GM21619 (cell line): ENCODE data around the gene LENEP.

Experiments used
- ATAC-seq: cut with Tn5 transposase; IDR thresholded peaks from one replicate; pipeline ENCODE4 v1.9.1; 2021; ENCODE audit not compliant: unreplicated experiment

The LENEP gene

DNA sequence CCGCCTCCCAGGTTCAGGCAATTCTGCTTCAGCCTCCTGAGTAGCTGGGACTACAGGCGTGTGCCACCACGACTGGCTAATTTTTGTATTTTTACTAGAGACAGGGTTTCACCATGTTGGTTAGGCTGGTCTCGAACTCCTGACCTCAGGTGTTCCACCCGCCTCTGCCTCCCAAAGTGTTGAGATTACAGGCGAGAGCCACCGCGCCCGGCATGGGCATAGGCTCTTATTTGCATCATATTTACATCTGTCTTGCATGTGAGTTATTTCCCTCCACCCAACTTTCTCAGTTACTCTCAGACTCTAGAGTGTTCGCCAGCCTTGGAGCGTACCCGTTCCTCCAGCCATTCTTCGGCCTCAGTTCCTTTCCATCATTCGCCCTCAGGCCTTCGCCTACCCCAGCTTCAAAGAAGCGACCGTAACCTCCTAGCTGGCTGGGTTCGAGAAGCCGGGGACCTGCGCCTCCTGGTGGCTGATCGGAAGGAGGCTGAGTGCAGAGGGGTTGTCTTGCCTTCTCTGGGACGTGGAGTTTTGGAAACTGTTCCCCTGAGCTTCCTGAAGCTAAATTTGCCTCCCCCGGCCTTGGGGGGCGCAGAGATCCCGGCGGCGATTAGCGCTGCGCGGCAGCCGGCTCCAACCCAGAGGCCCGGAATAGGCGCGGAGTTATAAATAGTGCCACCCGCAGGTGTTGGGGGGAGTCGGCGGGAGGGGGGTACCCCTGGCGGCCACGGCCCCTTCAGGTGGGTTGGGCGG is 5.6 kb downstream of the LENEP start:
- ATAC-seq: no peak

DNA sequence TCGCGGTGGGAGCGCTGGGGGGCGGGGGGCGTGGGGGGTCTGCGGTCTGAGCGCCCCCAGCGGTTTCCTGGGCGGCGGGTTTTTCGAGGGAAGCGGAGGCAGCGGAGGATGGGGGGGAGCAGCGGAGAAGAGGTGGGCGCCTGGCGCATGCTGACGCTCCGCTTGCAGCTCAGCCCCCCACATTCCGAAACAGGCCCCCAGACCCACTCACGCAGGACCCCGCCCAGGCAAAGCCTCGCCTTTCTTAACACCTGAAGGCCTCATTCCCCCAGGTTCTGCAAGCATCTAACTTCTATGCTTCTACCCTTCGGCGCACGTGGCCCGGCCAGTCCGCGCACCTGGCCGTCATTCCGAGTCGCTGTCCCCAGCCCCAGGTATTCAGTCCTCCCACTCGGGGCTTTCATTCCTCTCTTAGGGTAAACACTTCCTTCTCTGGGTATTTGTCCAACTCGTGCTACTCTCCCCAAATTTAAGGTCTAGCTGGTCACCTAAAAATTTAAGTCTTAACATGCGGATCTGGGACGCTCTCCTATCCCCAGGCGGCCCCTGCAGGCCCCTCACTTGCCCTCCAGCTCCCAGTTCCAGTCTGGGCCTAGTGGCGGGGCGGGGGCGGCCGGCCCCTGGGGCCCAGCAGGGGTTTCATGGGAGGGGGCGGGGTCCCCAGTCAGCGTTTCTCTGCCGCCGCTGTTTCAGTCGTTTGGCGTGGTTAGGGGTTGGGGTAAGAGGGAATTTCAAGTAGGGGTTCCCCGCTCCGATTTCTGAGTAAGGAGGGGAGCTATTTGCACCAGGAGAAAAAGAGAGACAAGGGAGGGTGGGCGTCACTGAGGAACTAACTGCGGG is 6.4 kb downstream of the LENEP start:
- ATAC-seq: no peak

DNA sequence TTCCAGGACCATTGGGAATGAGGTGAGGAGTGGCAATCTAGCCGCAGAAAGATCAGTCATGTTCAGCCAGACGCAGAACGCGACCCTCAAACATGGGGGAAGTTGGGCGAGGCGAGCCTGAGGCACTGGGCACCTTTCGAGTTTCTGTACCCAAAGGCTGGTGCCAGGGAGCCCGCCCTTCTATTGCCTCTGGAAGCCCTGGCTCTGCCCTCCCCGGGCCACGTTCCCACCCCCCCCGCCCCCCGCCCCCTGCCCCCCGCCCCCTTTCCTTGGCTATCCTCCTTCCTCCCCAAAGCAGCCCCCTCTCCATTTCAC is 7.0 kb downstream of the LENEP start:
- ATAC-seq: no peak

DNA sequence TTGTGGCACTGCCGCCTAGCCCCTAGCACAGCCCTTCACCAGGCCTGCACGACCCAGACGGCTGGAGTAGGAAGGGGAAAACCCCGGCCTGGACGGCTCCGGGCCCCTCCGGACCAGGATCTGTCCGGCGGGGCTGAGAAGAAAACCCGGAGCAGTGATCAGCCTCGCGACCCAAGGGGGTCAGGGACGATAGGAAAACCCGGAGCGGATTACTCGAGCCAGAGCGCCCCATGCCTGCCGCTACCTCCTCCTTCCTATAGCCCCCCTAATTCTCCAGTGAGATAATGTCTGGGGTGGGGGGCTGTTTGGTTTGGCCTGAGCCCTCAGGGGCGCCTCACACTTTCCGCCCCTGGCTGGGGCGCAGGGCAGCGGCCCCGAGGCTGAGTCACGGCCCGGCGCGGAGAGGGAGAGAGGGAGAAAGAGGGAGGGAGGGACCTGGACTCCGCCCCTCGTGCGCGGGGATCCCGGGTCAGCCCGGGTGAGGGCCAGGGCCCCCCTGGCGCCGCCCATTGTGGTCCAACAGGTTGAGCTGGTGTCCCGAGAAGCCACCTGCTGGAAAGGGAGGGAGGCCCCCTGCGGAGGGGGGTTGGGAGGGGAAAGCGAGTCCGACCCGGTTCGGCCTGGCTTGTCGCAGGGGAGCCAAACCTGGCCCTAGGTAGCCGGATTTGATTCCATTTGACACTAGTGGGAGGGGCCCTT is 7.5 kb downstream of the LENEP start:
- peak; percentile 36 for ATAC-seq

DNA sequence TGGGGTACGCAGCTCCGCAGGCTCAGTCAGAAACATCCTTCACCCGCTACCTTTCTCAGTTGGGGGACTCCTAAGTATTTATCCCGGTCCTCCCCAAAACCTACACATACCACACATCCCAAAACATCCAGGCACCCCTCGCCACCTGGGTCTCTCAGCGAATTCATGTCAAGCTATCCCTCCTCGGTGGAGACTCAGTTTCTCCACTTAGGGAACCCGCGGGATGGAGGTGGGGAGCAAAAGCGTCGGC is 8.0 kb downstream of the LENEP start:
- ATAC-seq: no peak

DNA sequence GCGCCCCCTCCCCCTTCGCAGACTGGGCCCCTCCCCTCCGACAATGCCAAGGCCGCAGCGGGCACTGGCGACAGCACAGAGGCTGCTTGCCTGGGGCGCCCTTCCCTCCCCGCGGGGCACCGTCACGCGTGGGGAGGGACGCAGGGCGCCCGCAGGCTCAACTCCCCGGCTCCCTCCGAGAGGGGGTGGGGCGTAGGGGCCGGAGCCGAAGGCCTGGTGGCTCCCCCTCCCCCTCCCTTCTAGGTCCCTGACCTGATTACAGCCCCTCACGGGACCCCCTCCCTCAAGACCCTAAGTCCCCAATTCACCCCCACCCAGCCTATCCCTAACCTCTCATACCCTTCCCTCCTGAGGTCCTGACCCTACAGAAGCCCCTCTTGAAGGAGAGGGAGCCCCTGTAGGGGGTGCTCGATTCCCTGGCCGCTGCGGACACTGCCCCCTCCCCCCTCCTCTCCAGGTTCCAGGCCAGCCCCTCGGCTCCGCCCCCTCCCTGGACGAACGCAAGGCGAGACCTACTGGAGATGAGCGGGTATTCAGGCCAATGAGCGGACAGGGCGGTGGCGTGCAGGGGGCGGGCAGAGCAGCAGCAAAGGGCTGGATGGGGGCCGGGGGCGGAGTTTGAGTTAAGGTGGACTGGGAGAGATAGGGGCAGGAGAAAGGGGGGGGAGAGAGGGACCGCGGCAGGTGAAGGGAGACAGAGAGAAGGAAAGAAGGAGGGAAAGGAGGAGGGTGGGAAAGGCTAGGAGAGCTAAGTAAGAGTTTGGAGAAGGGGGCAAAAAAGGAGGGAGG is 8.5 kb downstream of the LENEP start:
- ATAC-seq: peak; percentile 44

DNA sequence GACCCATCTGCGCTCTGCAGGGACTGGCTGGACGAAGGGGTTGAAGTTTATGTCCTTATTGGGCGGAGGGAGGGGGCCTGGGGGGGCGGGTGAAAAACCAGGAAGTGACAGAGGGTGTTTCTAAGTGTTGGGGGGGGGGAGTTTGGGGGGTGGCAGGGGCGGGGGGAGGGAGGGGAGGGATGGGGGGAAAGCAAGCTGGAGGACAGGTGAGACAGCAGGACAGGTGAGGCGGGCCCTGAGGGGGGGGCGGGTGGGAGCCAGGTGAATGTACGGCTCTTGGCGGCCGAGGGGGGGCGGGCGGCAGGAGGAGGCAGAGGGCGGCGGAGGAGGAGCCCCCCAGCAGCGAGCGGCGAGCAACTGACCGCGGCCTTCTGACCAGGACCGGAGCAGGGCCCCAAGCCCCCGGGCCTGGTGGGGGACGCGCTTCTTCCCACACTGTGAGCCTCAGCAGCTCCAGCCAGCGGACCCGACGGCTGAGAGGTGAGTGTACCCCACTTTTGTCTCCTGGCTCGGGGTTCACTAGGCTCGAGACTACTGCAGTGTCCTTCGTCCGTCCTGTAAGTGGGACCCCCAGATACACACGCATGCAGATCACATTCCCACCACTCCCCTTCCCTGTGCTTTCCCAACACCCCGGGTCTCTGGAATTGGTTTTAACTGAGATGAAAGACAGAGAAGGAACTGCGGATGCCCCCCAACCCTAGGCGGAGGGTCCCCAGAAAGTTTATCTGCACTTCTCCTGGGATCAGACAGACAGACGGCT is 9.3 kb downstream of the LENEP start, which contains the start of gene ZBTB7B:
Gene ZBTB7B, plus strand, starts transcription at position 339 of the 763 bp plus-strand sequence. CDS start 11,859 bp downstream, outside the sequence.
- no peak for ATAC-seq

DNA sequence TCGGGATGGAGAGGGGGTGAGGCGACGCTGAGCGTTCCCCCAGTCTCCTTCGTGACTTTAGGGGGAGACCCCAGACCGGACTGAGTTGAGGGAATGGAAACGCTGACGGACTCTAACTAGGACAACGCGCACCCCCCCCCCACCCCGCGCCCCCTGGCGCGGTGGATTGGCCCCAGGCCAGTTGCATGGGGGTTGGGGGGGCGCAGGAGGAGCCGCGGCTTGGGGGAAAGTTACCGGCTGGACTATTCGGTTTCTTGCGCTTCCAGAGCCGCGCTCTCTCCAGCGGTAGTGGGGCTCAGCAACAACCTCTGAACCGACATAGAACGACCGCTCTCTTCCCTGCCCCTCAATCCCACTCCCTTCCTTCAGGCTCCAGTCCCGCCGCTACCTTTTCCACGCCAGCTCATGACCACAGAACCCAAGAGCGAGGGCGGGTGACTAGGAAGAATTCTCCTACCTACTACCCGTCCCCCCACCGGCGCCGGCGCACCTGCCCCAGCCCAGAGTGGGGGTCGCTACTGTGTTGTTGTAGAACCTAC is 9.9 kb downstream of the LENEP start:
- ATAC-seq: no peak

DNA sequence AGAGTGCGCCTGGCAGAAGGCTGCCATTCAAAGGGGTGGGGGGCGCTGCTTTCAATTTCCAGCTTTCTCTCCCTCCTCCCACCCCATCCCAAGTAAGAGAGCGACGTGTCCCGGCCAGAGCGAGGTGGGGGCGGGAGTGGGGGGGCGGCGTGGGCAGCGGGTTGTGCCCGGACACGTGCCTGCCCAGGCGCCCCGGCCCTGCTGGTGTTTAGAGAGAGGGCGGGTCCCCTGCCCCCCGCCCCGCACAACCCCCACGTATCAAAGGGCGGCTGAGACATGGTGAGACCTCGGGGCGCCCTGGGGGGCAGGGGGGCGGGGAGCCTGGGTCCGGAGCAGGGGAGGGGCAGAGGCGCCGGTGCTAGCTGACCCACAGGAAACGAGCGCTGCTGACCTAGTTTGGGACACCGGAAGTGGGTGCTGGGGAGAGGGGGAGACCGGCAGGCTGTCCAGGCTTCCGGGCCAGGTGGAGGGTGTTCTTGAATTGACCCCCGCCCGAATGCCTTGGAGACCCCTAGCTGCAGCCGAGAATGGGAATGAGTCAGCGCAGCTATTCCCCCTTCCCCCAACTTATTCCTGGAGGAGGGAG is 10.5 kb downstream of the LENEP start:
- ATAC-seq: no peak

DNA sequence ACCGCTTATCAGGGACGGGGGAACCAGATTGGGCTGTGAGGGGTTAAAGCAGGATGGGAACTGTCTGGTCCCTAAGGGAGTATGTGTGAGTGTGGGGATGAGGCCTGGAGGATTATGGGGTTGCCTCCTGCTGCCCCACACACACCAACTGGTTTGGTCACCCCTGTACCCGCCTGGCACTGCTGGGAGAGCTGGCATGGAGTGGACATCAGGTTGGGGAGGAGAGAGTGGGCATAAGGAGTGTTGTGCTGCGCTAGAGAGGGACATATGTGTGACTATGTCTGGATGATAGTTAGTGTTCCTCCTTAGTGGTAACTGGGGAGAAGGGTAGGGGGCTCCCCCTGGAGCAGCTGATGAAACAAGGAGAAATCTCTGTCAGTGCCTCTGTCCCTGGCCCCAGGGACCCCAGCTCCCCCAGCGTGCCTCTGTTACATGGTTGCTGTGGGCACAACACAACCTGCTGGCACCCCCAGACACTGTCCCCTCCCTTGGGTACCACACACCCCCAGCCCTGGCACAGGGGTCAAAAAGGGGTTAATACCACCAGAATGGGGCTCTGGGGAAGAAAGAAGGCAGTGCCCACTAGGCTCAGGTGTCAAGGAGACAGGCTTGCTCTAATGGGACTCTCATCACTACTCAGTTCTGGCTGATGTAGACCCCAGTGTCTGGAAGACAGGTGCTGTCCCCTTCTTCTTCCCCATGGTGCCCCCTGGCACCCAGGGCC is 11.1 kb downstream of the LENEP start:
- ATAC-seq: no peak

DNA sequence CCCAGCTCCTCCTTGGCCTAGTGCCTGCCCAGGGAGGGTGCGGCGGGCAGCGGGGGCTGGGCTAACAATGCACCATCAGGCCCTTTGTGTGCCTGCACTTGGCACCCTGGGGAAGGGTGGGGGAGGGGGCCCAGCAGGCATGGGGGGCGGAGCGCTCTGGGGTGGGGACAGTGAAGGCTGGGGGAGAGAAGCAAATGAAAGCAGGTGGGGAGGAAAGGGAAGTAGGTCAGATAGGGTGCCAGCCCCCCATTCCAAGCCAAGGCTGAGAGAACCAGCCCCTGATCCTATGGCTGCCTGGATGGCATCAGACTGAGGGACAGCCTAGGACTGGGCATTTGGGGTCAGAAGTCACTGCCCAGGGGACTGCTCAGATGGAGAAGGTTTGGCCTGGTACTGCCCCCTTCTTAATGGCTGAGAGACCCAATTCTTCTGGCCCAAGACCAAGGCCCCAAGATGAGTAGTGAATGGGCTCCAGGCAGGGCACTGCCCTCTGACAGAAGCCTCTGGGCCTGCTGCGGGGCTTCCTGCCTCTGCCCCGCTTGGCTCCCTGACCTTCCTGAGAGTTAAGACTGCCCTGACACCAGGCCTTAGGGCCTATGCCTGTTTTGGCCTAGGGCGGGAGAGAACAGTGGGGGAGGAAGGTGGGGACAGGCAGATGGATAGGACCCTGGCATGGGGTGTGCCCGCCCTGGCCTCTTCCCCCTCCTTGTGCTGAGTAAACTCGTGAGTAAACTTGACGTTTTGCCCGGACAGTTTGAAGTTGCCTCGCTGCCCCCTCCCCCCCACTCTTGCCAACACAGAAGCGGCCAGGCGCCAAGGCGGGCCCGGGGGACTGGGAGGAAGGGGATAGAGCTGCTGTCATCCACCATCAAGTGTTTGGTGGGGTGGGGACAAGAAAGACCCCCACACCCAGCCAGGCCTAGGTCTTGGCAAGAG is 12.0 kb downstream of the LENEP start:
- no peak for ATAC-seq

DNA sequence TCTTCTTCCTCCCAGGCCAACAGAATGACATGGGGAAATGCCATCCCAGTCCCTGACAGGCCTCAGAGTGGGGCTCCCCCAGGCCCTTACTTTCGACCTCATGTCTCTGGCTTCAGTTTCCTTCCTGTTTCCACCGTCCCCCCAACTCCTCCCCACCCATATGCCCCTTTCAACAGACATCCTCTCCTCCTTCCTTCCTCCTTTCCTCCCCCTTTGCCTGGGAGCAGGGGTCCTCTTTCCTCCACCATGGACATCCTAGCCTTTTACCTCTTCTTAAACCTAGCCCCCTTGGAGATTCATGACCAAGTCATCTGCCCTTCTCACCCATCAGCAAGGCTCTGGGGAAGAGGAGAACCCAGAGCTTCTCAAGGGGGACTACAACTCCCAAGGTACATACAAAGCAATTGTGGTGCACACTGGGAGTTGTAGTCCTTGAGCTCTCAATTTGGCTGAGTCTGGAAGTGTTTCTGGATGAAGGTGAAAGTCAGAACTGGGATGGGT is 13.3 kb downstream of the LENEP start:
- no peak for ATAC-seq

DNA sequence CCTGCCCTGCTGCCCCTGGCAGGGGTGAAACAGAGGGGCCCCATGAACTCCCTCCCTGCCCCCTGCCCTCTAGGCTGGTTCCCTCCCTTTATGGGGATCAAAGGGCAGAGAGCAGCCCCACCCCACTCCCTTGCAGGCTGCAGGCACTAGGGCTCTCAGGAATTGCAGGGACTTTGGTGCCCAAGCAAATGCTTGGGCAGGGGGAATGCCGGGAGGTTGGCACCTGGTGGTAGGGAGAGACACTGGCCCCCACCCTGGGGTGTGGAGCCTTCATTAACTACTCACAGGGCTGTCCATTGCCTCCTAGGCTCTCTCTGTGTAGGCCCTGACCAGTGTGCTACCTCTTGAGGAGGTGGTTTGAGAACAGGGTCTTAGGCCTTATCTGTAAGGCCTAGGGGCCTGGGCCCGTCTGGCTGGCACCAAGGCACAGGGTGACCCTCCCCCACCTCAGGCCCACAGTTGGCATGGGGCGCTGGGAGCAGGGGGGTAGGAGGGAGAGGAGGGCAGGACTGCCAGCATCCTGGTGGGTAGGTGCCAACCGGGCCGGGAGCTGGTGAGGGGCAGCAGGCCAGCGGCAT is 14.0 kb downstream of the LENEP start:
- ATAC-seq: no peak

DNA sequence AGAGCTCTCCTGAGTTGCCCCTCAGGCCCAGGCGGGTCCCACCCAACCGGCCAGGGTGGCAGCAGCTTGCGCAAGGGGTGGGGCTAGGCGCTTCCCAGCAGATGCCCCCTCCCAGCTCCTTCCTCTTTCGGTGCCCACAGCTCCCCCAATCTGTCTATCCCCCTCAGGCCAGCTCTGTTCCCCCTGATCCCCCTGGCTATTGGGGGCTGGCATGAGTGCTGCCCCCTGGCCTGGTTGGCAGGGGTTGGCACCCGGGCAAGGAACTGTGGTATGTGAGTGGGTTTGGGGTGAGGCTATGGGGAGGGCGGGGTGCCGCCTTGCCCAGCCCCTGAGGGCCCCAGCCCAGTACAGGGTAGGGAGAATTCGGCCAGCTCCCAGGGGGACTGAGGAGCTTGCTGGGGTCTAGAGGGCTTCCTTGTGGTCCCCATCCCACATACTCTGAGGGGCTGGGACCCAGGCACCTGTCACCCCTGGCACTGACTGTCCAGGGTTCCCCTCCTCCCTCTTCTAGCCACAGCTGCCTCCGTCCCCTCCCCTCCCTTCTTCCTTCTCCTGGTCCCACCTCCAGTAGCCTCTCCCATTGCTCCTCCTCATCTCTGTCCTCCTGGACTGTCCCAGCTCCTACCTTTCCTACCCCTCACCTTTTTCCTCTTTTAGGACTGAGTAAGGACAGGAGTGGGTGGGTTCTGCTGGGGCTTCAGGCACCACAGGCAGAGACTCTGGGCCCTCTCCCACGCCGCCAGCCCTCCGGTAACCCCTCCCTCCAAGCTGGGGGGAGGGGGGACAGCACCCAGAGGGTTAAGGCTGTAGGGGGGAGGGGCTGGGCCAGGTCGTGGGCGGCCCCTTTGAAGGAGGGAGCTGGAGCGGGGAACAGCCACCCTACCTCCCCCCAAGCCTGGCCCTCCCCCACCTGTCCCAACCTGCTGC is 14.9 kb downstream of the LENEP start:
- no peak for ATAC-seq

DNA sequence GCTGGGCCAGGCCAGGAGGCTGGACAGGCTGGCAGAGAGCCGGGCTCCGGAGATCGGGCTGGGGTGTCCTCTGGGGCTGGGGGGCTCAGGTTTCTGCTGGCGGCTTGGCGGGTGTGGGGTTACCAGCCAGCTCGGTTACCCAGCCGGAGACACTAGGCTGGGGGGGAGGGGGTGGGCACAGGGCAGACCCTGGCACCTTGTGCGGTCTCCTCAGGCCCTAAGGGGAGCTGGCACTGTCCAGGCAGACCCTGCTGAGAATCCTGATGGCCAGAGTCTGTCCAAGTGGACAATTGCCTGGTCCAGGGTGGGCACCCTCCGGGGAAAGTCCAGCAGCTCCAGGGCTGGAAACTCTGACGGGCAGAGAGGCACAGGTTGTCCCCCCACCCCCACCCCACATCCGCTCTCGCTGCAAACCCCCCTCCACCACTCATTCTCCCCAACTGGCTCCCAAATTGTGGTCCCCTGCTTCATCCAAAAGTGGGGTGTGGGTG is 15.9 kb downstream of the LENEP start:
- ATAC-seq: no peak

DNA sequence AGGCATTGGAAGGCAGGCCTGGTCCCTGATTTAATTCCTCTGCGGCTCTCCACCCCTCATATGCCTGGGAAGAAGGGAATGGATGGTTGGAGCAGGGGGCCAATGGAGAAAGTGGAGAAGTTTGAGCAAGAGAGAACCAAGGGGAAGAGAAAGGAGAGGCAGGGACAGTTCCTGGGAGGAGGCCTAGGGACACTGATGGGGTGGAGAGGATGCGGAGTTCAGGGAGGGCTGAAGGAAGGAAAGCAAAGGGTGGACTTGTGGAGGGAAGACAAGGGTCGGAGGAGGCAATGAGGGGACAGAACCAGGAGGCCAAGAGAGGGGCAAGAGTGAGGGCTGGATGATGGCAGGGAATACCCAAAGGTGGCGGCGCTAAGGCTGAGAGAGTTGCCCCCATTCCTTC is 16.4 kb downstream of the LENEP start:
- ATAC-seq: no peak
